IMR-90 (cell line): ENCODE data around the gene CD2BP2. TPM values are rescaled to one million over a fixed set of nuclear protein-coding genes. Genes with fewer than 3 reads are reported as not detected.

Source experiments
- ATAC-seq: fragments of 200-7000 bp; cut with Tn5 transposase; 2 replicates; pipeline ENCODE4 v1.9.1; 2020; ENCODE audit warnings: low read depth, mild to moderate bottlenecking, moderate library complexity
- BruUV-seq: library from RNA; stranded (reverse); fragments of 400-500 nt; replicated peaks from 2 replicates; lab custom pipeline; 2021; lab: Mats Ljungman, UMichigan
- CTCF ChIA-PET: fragments of 300-600 bp; formaldehyde crosslinking; extraction: SDS; loops from one replicate; lab custom pipeline; 2021; ENCODE audit warnings: antibody characterized with exemption; lab: Yijun Ruan, JAX
- POLR2A ChIA-PET: fragments of 300-600 bp; sonication (Branson Sonifier 250); formaldehyde crosslinking; loops from one replicate; lab custom pipeline; 2022; ENCODE audit warnings: antibody characterized with exemption; ENCODE audit not compliant: unreplicated experiment; lab: Charles Lee
- DNase-seq: peaks from one replicate; pipeline ENCODE4 v3.0.0; 2013
- H2AFZ ChIP-seq: replicated peaks from 2 replicates; pipeline ENCODE3; 2013; ENCODE audit warnings: low read length, mild to moderate bottlenecking; ENCODE audit not compliant: poor library complexity
- H2AK5ac ChIP-seq: 2 replicates; pipeline ENCODE4 v1.6.1; 2013; ENCODE audit warnings: low read depth, low read length, inconsistent platforms
- H2AK9ac ChIP-seq: replicated peaks from 2 replicates; pipeline ENCODE3; 2013; ENCODE audit warnings: mild to moderate bottlenecking, low read depth, low read length, moderate library complexity; ENCODE audit not compliant: poor library complexity
- H2BK120ac ChIP-seq: 2 replicates; pipeline ENCODE4 v1.6.1; 2013; ENCODE audit warnings: low read depth, low read length, inconsistent platforms
- H2BK15ac ChIP-seq: 3 replicates; pipeline ENCODE4 v1.6.1; 2013; ENCODE audit warnings: low read depth, low read length, inconsistent platforms
- H2BK20ac ChIP-seq: 2 replicates; pipeline ENCODE4 v1.6.1; 2013; ENCODE audit warnings: low read depth, mild to moderate bottlenecking, inconsistent platforms, low read length, moderate library complexity
- H2BK5ac ChIP-seq: 2 replicates; pipeline ENCODE4 v1.6.1; 2013; ENCODE audit warnings: mild to moderate bottlenecking, low read depth, low read length, inconsistent platforms; ENCODE audit not compliant: poor library complexity, severe bottlenecking
- H3K14ac ChIP-seq: replicated peaks from 2 replicates; pipeline ENCODE4 v1.6.1; 2013; ENCODE audit warnings: low read depth, low read length, inconsistent platforms
- H3K18ac ChIP-seq: 2 replicates; pipeline ENCODE4 v1.6.1; 2013; ENCODE audit warnings: low read depth, low read length, control low read depth
- H3K23ac ChIP-seq: 2 replicates; pipeline ENCODE4 v1.6.1; 2013; ENCODE audit warnings: low read depth, low read length, inconsistent platforms
- H3K27ac ChIP-seq: 2 replicates; pipeline ENCODE4 v1.5.1; 2013; ENCODE audit warnings: mild to moderate bottlenecking, control low read depth, low read length; ENCODE audit not compliant: insufficient read depth
- H3K27me3 ChIP-seq: 2 replicates; pipeline ENCODE4 v1.6.1; 2013; ENCODE audit warnings: low read length; ENCODE audit not compliant: control insufficient read depth, insufficient read depth
- H3K36me3 ChIP-seq: 2 replicates; pipeline ENCODE4 v1.6.1; 2013; ENCODE audit warnings: low read length, mixed read lengths; ENCODE audit not compliant: control insufficient read depth, insufficient read depth
- H3K4ac ChIP-seq: 2 replicates; pipeline ENCODE4 v1.6.1; 2013; ENCODE audit warnings: low read depth, low read length, inconsistent platforms
- H3K4me1 ChIP-seq: 2 replicates; pipeline ENCODE4 v1.6.1; 2013; ENCODE audit warnings: low read length, mixed read lengths; ENCODE audit not compliant: control insufficient read depth, insufficient read depth
- H3K4me2 ChIP-seq: 2 replicates; pipeline ENCODE4 v1.6.1; 2013; ENCODE audit warnings: low read depth, mild to moderate bottlenecking, control low read depth, low read length, moderate library complexity
- H3K4me3 ChIP-seq: 2 replicates; pipeline ENCODE4 v1.5.1; 2013; ENCODE audit warnings: low read depth, mild to moderate bottlenecking, control low read depth, low read length, moderate library complexity; ENCODE audit not compliant: insufficient read depth
- H3K56ac ChIP-seq: 2 replicates; pipeline ENCODE4 v1.6.1; 2013; ENCODE audit warnings: low read length, inconsistent platforms; ENCODE audit not compliant: insufficient read depth; ENCODE audit errors: extremely low read depth
- H3K79me1 ChIP-seq, 2 experiments: 2 replicates each; pipeline ENCODE4 v1.6.1; 2013; ENCODE audit warnings: low read length in 2 of 2, inconsistent platforms in 1 of 2, low read depth in 1 of 2
- H3K9ac ChIP-seq: 2 replicates; pipeline ENCODE4 v1.6.1; 2013; ENCODE audit warnings: low read depth, low read length, control low read depth
- H3K9me1 ChIP-seq: 2 replicates; pipeline ENCODE4 v1.6.1; 2013; ENCODE audit warnings: low read length, inconsistent platforms; ENCODE audit not compliant: insufficient read depth
- H3K9me3 ChIP-seq: 2 replicates; pipeline ENCODE4 v1.6.1; 2013; ENCODE audit warnings: low read length; ENCODE audit not compliant: control insufficient read depth, insufficient read depth
- H4K20me1 ChIP-seq: 2 replicates; pipeline ENCODE4 v1.6.1; 2013; ENCODE audit warnings: low read length, inconsistent platforms; ENCODE audit not compliant: insufficient read depth
- H4K5ac ChIP-seq: 2 replicates; pipeline ENCODE4 v1.6.1; 2013; ENCODE audit warnings: mild to moderate bottlenecking, low read depth, low read length, control low read depth
- H4K8ac ChIP-seq, 2 experiments: 2 replicates each; pipeline ENCODE4 v1.6.1; 2013; ENCODE audit warnings: low read depth in 2 of 2, low read length in 2 of 2, control low read depth in 1 of 2, inconsistent platforms in 1 of 2
- H4K91ac ChIP-seq: 2 replicates; pipeline ENCODE4 v1.6.1; 2013; ENCODE audit warnings: low read depth, low read length, inconsistent platforms; ENCODE audit not compliant: insufficient read depth
- BHLHE40 ChIP-seq: fragments of 150-350 bp; IDR thresholded peaks from 2 replicates; pipeline ENCODE4 v1.6.1; 2016; ENCODE audit warnings: mild to moderate bottlenecking, low read depth, low read length
- CEBPB ChIP-seq: IDR thresholded peaks from 2 replicates; pipeline ENCODE4 v1.6.1; 2012; ENCODE audit warnings: low read depth, low read length, improper control_type of control experiment
- CHD1 ChIP-seq: IDR thresholded peaks from 2 replicates; pipeline ENCODE4 v1.6.1; 2012; ENCODE audit warnings: low read depth, low read length, improper control_type of control experiment
- CTCF ChIP-seq: conservative IDR thresholded peaks from 2 replicates; pipeline ENCODE4 v1.5.1; 2012; ENCODE audit warnings: mild to moderate bottlenecking, low read depth, low read length, improper control_type of control experiment
- ELK1 ChIP-seq: fragments of 150-350 bp; IDR thresholded peaks from 2 replicates; pipeline ENCODE4 v1.6.1; 2016; ENCODE audit warnings: low read depth, mild to moderate bottlenecking, low read length, moderate library complexity, borderline replicate concordance
- POLR2A ChIP-seq: IDR thresholded peaks from 2 replicates; pipeline ENCODE4 v1.6.1; 2012; ENCODE audit warnings: mild to moderate bottlenecking, low read depth, low read length
- RAD21 ChIP-seq: IDR thresholded peaks from 2 replicates; pipeline ENCODE4 v1.6.1; 2012; ENCODE audit warnings: low read length, improper control_type of control experiment
- RCOR1 ChIP-seq: IDR thresholded peaks from 2 replicates; pipeline ENCODE4 v1.6.1; 2012; ENCODE audit warnings: mild to moderate bottlenecking, low read length, improper control_type of control experiment; ENCODE audit not compliant: insufficient replicate concordance
- RFX5 ChIP-seq: IDR thresholded peaks from 2 replicates; pipeline ENCODE4 v1.8.0; 2012; ENCODE audit warnings: low read depth, mild to moderate bottlenecking, low read length, moderate library complexity
- SMC3 ChIP-seq: fragments of 150-350 bp; IDR thresholded peaks from 2 replicates; pipeline ENCODE4 v1.6.1; 2016; ENCODE audit warnings: low read depth, mild to moderate bottlenecking, antibody characterized with exemption, low read length, moderate library complexity
- USF2 ChIP-seq: fragments of 150-350 bp; IDR thresholded peaks from 2 replicates; pipeline ENCODE4 v1.6.1; 2017; ENCODE audit warnings: mild to moderate bottlenecking, antibody characterized with exemption, low read length, low read depth
- WGBS, 2 experiments: methylation state at CpG; one replicate each; pipeline versions ENCODE4 v1.1.5 to v1.1.7; 2013; ENCODE audit warnings: missing lambda C conversion rate in 2 of 2; ENCODE audit not compliant: insufficient read length in 1 of 2; ENCODE audit errors: extremely low coverage in 2 of 2; 5-methylcytosine and 5-hydroxymethylcytosine counted together
- dilution Hi-C: fragments of 300-500 bp; cut with HindIII; formaldehyde crosslinking; loops from one replicate; pipeline ENCODE4 v1.14.3; 2018; ENCODE audit warnings: low sequenced_read_pairs; ENCODE audit not compliant: unreplicated experiment
- in situ Hi-C: fragments of 300-500 bp; cut with MboI; formaldehyde crosslinking; loops from 3 replicates; pipeline ENCODE4 v1.14.3; 2019; ENCODE audit warnings: low sequenced_read_pairs, inconsistent platforms, mixed read lengths
- intact Hi-C: fragments of 100-400 bp; cut with micrococcal nuclease; formaldehyde crosslinking; loops from 2 replicates; pipeline ENCODE4 v1.10.0; 2022
- polyA plus RNA-seq, 3 experiments: library from polyadenylated mRNA; depleted of rRNA; stranded (reverse); fragments of >200 nt; gene quantifications; 2 replicates each; pipeline ENCODE4 v1.2.3, GENCODE V29; 2012; ENCODE audit warnings: low replicate concordance in 1 of 3
- total RNA-seq: library from RNA; depleted of rRNA; stranded (reverse); fragments of >200 nt; gene quantifications from 2 replicates; pipeline ENCODE4 v1.2.3, GENCODE V29; 2012

The CD2BP2 gene
- total and polyA plus RNA-seq, 2 of the 4 experiments (the other 2 are of a cell fraction), result 29.6 to 41.1 TPM

GRCh38 chr16:30357715-30358576 is 2.8 kb upstream of the CD2BP2 start:
- H4K91ac ChIP-seq, result no peak overlapping the region
- in situ Hi-C loops, result no loop called here
- CTCF ChIA-PET, result no interaction called here
- no peak overlapping the region for H2BK120ac ChIP-seq
- intact Hi-C loops, result no loop called here
- H3K9me1 ChIP-seq, result peaks cover 7% of the 10 kb centered on the region; the same call in 1 of the 2 replicates
- H3K14ac ChIP-seq, result no peak overlapping the region
- H2AFZ ChIP-seq, result no peak overlapping the region
- H3K79me1 ChIP-seq, result peaks cover 10 to 58% of the 10 kb centered on the region in 2 experiments
- H2AK5ac ChIP-seq, result no peak overlapping the region
- H2BK5ac ChIP-seq, result no peak overlapping the region
- no peak overlapping the region for H2AK9ac ChIP-seq
- H4K20me1 ChIP-seq, result peaks cover under 1% of the 10 kb centered on the region; the same call in 1 of the 2 replicates
- dilution Hi-C loops, result no loop called here
- POLR2A ChIA-PET, result no interaction called here
- ATAC-seq, result no peak
- H3K56ac ChIP-seq, result no peak overlapping the region
- DNase-seq, result no peak
- H2BK20ac ChIP-seq, result no peak overlapping the region
- 95% methylated on average over 15 of the region's 37 CpGs; no CpG with 5 or more reads in 1 of the 2 experiments for WGBS, 2 experiments
- no peak overlapping the region for H2BK15ac ChIP-seq
- H3K9me3 ChIP-seq, result no peaks in the 10 kb centered on the region
- TF ChIP-seq RAD21, result no peak
- TF ChIP-seq CEBPB, result no peak
- no peak for TF ChIP-seq SMC3
- no peak for TF ChIP-seq RFX5
- no peak for TF ChIP-seq POLR2A
- TF ChIP-seq BHLHE40, result no peak
- no peak for TF ChIP-seq USF2
- no peak for TF ChIP-seq ELK1
- no peak for TF ChIP-seq CTCF
- no peak for TF ChIP-seq RCOR1
- TF ChIP-seq CHD1, result no peak
- peaks cover 5% of the 10 kb centered on the region; the same call in 1 of the 2 replicates for H3K4me1 ChIP-seq
- no peak overlapping the region for H3K23ac ChIP-seq
- no peak overlapping the region for H3K4me2 ChIP-seq
- no peak overlapping the region for H3K18ac ChIP-seq
- no peaks in the 10 kb centered on the region for H3K27me3 ChIP-seq
- H3K27ac ChIP-seq, result no peak overlapping the region
- H4K8ac ChIP-seq, result no peak overlapping the region
- H3K36me3 ChIP-seq, result peaks cover 43% of the 10 kb centered on the region
- no peak overlapping the region for H3K9ac ChIP-seq
- H3K4ac ChIP-seq, result no peak overlapping the region
- H4K5ac ChIP-seq, result no peak overlapping the region
- BruUV-seq, result no TSS peak
- no peak overlapping the region for H3K4me3 ChIP-seq
